IPS-15b (cell line): ENCODE data around the gene MMEL1.
"Not testable (repeated sequence)": the region's sequence is repeated elsewhere in the genome, so short reads cannot be mapped to it uniquely, and the experiment has no call there.

Source experiments
- H3K27me3 ChIP-seq: one replicate; pipeline ENCODE4 v1.6.1; 2013; ENCODE audit warnings: low read length; ENCODE audit not compliant: control insufficient read depth, insufficient read depth
- H3K36me3 ChIP-seq: one replicate; pipeline ENCODE4 v1.6.1; 2013; ENCODE audit warnings: low read length; ENCODE audit not compliant: control insufficient read depth, insufficient read depth
- H3K4me1 ChIP-seq: one replicate; pipeline ENCODE4 v1.6.1; 2013; ENCODE audit warnings: mild to moderate bottlenecking, low read length; ENCODE audit not compliant: control insufficient read depth, insufficient read depth
- H3K4me3 ChIP-seq: one replicate; pipeline ENCODE4 v1.5.1; 2013; ENCODE audit warnings: low read depth, low read length
- H3K9ac ChIP-seq: one replicate; pipeline ENCODE4 v1.6.1; 2013; ENCODE audit warnings: low read depth, mild to moderate bottlenecking, low read length
- H3K9me3 ChIP-seq: one replicate; pipeline ENCODE4 v1.6.1; 2013; ENCODE audit warnings: mild to moderate bottlenecking, low read length; ENCODE audit not compliant: control insufficient read depth, insufficient read depth

MMEL1 gene, protein sequence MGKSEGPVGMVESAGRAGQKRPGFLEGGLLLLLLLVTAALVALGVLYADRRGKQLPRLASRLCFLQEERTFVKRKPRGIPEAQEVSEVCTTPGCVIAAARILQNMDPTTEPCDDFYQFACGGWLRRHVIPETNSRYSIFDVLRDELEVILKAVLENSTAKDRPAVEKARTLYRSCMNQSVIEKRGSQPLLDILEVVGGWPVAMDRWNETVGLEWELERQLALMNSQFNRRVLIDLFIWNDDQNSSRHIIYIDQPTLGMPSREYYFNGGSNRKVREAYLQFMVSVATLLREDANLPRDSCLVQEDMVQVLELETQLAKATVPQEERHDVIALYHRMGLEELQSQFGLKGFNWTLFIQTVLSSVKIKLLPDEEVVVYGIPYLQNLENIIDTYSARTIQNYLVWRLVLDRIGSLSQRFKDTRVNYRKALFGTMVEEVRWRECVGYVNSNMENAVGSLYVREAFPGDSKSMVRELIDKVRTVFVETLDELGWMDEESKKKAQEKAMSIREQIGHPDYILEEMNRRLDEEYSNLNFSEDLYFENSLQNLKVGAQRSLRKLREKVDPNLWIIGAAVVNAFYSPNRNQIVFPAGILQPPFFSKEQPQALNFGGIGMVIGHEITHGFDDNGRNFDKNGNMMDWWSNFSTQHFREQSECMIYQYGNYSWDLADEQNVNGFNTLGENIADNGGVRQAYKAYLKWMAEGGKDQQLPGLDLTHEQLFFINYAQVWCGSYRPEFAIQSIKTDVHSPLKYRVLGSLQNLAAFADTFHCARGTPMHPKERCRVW

DNA sequence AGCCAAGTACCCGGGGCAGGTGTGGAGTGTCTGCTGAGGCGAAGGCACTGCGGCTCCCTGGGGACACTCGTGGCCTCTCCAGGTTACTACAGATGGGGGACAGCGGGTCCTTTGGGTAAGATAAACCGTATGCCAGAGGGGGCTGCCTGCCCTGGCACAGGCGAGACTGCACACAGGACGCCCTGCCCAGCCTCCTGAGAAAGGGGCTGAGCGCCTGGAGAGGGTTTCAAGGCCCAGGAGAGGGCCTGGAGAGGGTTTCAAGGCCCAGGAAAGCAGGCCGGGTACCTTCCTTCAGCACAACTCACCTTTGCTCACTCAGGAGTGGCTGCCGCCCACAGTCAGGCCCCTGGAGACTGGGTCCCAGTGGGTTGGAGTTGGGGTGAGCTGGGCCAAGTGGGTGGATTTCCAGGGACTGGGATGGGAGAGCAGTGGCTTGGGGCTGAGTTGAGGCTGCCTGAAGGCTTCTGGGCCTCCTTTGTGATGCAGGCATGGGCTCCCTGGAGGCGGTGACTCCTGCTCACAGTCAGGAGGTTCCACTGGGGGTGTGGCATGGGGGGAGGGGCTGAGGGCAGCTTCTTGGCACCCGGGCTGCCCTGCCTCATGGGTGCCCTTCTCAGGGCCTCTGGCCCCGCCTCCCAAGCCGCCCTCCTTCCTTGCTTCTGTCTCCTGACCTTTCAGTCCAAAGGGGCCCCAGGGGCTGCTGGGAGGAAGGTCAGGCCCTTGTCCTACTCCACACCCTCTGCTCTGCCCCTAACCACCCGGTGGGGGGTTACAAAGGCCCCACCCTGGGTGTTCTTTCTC, at the start of gene MMEL1:
TSS of gene MMEL1 (minus strand) at position 456 of the 801 bp plus-strand sequence. CDS start 3,532 bp downstream, outside the sequence.
- peaks cover 30% of the 10 kb centered on the region for H3K27me3 ChIP-seq
- H3K36me3 ChIP-seq = no peaks in the 10 kb centered on the region
- H3K4me3 ChIP-seq = no peak within 1 kb of the TSS
- peaks cover 4% of the 10 kb centered on the region for H3K4me1 ChIP-seq
- no peak within 1 kb of the TSS for H3K9ac ChIP-seq
- peaks cover 4% of the 10 kb centered on the region for H3K9me3 ChIP-seq

DNA sequence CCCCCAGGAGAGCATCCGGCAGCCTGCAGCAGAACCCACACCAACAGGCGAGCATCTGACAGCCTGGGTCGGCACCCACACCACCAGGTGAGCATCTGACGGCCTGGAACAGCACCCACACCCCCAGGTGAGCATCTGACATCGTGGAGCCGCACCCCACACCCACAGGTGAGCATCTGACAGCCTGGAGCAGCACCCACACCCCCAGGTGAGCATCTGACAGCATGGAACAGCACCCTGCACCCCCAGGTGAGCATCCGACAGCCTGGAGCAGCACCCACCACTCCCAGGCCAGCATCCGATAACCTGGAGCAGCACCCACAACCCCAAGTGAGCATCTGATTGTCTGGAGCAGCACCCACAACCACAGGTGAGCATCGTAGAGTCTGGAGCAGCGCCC, 43.9 kb upstream of the MMEL1 start:
- H3K9ac ChIP-seq, H3K9me3 ChIP-seq, H3K4me1 ChIP-seq, H3K27me3 ChIP-seq, H3K36me3 ChIP-seq, H3K4me3 ChIP-seq: not testable (repeated sequence)

DNA sequence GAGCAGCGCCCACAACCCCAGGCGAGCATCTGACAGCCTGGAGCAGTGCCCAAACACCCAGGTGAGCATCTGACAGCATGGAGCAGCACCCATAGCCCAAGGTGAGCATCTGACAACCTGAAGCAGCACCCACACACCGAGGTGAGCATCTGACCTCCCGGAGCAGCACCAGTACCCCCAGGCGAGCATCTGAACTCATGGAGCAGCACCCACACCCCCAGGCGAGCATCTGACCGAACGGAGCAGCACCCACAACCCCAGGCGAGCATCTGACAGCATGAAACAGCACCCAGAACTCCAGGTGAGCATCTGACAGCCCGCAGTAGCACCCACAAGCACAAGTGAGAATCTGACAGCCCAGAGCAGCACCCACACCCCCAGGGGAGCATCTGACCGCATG, 38.8 kb upstream of the MMEL1 start:
- H3K36me3 ChIP-seq, H3K9me3 ChIP-seq, H3K9ac ChIP-seq, H3K4me1 ChIP-seq, H3K27me3 ChIP-seq, H3K4me3 ChIP-seq: not testable (repeated sequence)

DNA sequence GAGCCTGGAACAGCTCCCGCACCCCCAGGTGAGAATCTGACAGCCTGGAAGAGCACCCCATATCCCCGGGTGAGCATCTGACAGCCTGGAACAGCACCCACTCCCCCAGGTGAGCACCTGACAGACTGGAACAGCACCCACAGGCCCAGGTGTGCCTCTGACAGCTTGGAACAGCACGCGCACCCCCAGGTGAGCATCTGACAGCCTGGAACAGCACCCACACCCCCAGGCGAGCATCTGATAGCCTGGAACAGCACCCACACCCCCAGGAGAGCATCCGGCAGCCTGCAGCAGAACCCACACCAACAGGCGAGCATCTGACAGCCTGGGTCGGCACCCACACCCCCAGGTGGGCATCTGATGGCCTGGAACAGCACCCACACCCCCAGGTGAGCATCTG, 27.0 kb upstream of the MMEL1 start:
- H3K9ac ChIP-seq = not testable (repeated sequence)
- peaks cover 14% of the 10 kb centered on the region for H3K9me3 ChIP-seq

DNA sequence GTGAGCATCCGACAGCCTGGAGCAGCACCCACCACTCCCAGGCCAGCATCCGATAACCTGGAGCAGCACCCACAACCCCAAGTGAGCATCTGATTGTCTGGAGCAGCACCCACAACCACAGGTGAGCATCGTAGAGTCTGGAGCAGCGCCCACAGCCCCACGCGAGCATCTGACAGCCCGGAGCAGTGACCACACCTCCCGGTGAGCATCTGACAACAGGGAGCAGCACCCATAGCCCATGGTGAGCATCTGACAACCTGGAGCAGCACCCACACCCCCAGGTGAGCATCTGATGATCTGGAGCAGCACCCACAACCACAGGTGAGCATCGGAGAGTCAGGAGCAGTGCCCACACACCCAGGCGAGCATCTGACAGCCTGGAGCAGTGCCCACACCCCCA, 25.1 kb upstream of the MMEL1 start:
- not testable (repeated sequence) for H3K36me3 ChIP-seq, H3K9ac ChIP-seq, H3K27me3 ChIP-seq, H3K4me1 ChIP-seq, H3K4me3 ChIP-seq
- H3K9me3 ChIP-seq = peaks cover 32% of the 10 kb centered on the region

More for the DNA sequence above, 27.0 kb upstream of the MMEL1 start:
- H3K4me1 ChIP-seq, H3K4me3 ChIP-seq, H3K36me3 ChIP-seq, H3K27me3 ChIP-seq: not testable (repeated sequence)

DNA sequence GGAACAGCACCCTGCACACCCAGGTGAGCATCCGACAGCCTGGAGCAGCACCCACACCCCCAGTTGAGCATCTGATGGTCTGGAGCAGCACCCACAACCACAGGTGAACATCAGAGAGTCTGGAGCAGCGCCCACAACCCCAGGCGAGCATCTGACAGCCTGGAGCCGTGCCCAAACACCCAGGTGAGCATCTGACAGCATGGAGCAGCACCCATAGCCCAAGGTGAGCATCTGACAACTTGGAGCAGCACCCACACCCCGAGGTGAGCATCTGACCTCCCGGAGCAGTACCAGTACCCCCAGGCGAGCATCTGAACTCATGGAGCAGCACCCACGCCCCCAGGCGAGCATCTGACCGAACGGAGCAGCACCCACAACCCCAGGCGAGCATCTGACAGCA, 24.3 kb upstream of the MMEL1 start:
- H3K27me3 ChIP-seq, H3K4me3 ChIP-seq, H3K4me1 ChIP-seq, H3K9ac ChIP-seq, H3K36me3 ChIP-seq: not testable (repeated sequence)
- peaks cover 39% of the 10 kb centered on the region for H3K9me3 ChIP-seq

DNA sequence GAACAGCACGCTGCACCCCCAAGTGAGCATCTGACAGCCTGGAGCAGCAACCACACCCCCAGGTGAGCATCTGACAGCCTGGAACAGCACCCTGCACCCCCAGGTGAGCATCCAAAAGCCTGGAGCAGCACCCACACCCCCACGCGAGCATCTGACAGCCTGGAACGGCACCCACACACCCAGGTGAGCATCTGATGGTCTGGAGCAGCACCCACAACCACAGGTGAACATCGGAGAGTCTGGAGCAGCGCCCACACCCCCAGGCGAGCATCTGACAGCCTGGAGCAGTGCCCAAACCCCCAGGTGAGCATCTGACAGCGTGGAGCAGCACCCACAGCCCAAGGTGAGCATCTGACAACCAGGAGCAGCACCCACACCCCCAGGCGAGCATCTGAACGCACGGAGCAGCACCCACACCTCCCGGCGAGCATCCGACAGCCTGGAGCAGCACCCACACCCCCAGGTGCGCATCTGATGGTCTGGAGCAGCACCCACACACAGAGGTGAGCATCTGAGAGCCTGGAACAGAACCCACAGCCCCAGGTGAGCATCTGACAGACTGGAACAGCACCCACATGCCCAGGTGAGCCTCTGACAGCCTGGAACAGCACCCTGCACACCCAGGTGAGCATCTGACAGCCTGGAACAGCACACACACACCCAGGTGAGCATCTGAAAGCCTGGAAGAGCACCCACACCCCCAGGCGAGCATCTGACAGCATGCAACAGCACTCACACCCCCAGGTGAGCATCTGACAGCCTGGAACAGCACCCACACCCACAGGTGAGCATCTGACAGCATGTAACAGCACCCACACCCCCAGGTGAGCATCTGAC, 23.0 kb upstream of the MMEL1 start:
- not testable (repeated sequence) for H3K36me3 ChIP-seq, H3K4me1 ChIP-seq, H3K27me3 ChIP-seq, H3K9ac ChIP-seq
- Histone ChIP-seq H3K4me3 (peak overlapping the region; percentile 18), H3K9me3 (peaks cover 41% of the 10 kb centered on the region)

DNA sequence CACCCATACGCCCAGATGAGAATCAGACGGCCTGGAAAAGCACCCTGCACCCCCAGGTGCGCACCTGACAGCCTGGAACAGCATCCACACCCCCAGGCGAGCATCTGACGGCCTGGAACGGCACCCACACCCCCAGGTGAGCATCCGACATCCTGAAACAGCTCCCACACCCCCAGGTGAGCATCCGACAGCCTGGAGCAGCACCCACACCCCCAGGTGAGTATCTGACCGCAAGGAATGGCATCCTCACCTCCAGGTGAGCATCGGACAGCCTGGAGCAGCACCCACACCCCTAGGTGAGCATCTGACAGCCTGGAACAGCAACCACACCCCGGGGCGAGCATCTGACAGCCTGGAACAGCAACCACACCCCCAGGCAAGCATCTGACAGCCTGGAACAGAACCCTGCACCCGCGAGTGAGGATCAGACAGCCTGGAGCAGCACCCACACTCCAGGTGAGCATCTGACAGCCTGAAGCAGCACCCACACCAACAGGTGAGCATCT, 21.7 kb upstream of the MMEL1 start:
- not testable (repeated sequence) for H3K9ac ChIP-seq, H3K27me3 ChIP-seq, H3K36me3 ChIP-seq, H3K4me3 ChIP-seq, H3K4me1 ChIP-seq
- H3K9me3 ChIP-seq = peaks cover 41% of the 10 kb centered on the region

DNA sequence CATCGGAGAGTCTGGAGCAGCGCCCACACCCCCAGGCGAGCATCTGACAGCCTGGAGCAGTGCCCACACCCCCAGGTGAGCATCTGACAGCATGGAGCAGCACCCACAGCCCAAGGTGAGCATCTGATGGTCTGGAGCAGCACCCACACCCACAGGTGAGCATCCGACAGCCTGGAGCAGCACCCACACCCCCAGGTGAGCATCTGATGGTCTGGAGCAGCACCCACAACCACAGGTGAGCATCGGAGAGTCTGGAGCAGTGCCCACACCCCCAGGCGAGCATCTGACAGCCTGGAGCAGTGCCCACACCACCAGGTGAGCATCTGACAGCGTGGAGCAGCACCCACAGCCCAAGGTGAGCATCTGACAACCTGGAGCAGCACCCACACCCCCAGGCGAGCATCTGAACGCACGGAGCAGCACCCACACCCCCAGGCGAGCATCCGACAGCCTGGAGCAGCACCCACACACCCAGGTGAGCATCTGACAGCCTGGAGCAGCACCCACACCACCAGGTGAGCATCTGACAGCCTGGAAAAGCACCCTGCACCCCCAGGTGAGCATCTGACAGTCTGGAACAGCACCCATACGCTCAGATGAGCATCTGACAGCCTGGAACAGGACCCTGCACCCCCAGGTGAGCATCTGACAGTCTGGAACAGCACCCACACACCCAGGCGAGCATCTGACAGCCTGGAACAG, 21.1 kb upstream of the MMEL1 start:
- H3K4me3 ChIP-seq, H3K36me3 ChIP-seq, H3K4me1 ChIP-seq, H3K9ac ChIP-seq, H3K27me3 ChIP-seq: not testable (repeated sequence)
- peaks cover 41% of the 10 kb centered on the region for H3K9me3 ChIP-seq

DNA sequence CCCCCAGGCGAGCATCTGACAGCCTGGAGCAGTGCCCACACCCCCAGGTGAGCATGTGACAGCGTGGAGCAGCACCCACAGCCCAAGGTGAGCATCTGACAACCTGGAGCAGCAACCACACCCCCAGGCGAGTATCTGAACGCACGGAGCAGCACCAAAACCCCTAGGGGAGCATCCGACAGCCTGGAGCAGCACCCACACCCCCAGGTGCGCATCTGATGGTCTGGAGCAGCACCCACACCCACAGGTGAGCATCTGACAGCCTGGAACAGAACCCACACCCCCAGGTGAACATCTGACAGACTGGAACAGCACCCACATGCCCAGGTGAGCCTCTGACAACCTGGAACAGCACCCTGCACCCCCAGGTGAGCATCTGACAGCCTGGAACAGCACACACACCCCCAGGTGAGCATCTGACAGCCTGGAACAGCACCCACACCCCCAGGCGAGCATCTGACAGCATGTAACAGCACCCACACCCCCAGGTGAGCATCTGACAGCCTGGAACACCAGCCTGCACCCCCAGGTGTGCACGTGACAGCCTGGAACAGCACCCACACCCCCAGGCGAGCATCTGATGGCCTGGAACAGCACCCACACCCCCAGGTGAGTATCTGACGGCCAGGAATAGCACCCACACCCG, 20.2 kb upstream of the MMEL1 start:
- not testable (repeated sequence) for H3K36me3 ChIP-seq, H3K4me3 ChIP-seq, H3K9ac ChIP-seq, H3K27me3 ChIP-seq, H3K4me1 ChIP-seq
- peaks cover 41% of the 10 kb centered on the region for H3K9me3 ChIP-seq
